NCI-H1694 (cell line): ENCODE data around the gene AGAP2.
"Not testable (repeated sequence)": the region's sequence is repeated elsewhere in the genome, so short reads cannot be mapped to it uniquely, and the experiment has no call there.

Source experiments
- DNase-seq: peaks from one replicate; lab custom pipeline; 2025; lab: John Stamatoyannopoulos, UW

The AGAP2 gene

GRCh38 chr12:57694459-57695019 is 44.0 kb downstream of the AGAP2 start:
- DNase-seq = peak; percentile 3

- DNase-seq = peak; percentile 99
Measured at GRCh38 chr12:57693659-57694458, 44.7 kb downstream of the AGAP2 start, which contains the start of gene OS9. Gene OS9 (plus strand): TSS chr12:57694132. CDS start chr12:57694162, 30 bp downstream.

GRCh38 chr12:57693317-57693658 is 45.3 kb downstream of the AGAP2 start:
- DNase-seq = no peak

GRCh38 chr12:57692500-57692899 is 46.0 kb downstream of the AGAP2 start:
- no peak for DNase-seq

- DNase-seq = no peak
Measured at GRCh38 chr12:57688931-57689330, 49.6 kb downstream of the AGAP2 start.

- DNase-seq = no peak
Measured at GRCh38 chr12:57687862-57688261, 50.7 kb downstream of the AGAP2 start.

GRCh38 chr12:57679697-57680096 is 58.8 kb downstream of the AGAP2 start:
- DNase-seq = no peak

- DNase-seq = not testable (repeated sequence)
Measured at GRCh38 chr12:57677947-57678346, 60.6 kb downstream of the AGAP2 start.

- DNase-seq = no peak
Measured at GRCh38 chr12:57674691-57675090, 63.9 kb downstream of the AGAP2 start.
